IPS-18c (cell line): ENCODE data around the gene NME3.
A peak's percentile ranks its signal among the peaks of the same experiment; 100 is the strongest.

Experiments used
- H3K4me3 ChIP-seq: 2 replicates; pipeline ENCODE4 v1.7.0; 2013; ENCODE audit warnings: low read depth, mild to moderate bottlenecking, low read length, moderate library complexity; ENCODE audit not compliant: insufficient read depth
- H3K9me3 ChIP-seq: one replicate; pipeline ENCODE4 v1.6.1; 2013; ENCODE audit warnings: mild to moderate bottlenecking, low read length, moderate library complexity; ENCODE audit not compliant: control insufficient read depth, insufficient read depth

NME3 gene

GRCh38 chr16:1786242-1787055 lies 15.1 kb upstream of the NME3 start:
- no peak overlapping the region for H3K4me3 ChIP-seq
- peaks cover 4% of the 10 kb centered on the region for H3K9me3 ChIP-seq

DNA sequence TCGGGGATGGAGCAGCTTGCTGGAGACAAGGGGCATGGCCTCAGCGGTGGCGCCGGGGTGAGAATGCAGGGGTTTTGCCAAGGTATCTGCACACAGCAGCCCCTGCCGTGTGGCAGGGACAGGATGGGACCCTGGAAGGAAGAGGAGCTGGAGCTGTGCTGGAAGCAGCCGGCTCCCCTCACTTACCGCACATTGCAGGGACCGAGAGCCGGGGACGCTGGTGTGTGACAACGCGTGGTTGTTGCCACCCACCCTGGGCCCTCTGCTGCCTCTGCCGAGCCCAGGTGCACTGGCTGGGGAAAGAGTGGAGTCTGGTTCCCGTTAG lies 14.5 kb upstream of the NME3 start:
- H3K4me3 ChIP-seq = no peak overlapping the region
- H3K9me3 ChIP-seq = peaks cover 4% of the 10 kb centered on the region

DNA sequence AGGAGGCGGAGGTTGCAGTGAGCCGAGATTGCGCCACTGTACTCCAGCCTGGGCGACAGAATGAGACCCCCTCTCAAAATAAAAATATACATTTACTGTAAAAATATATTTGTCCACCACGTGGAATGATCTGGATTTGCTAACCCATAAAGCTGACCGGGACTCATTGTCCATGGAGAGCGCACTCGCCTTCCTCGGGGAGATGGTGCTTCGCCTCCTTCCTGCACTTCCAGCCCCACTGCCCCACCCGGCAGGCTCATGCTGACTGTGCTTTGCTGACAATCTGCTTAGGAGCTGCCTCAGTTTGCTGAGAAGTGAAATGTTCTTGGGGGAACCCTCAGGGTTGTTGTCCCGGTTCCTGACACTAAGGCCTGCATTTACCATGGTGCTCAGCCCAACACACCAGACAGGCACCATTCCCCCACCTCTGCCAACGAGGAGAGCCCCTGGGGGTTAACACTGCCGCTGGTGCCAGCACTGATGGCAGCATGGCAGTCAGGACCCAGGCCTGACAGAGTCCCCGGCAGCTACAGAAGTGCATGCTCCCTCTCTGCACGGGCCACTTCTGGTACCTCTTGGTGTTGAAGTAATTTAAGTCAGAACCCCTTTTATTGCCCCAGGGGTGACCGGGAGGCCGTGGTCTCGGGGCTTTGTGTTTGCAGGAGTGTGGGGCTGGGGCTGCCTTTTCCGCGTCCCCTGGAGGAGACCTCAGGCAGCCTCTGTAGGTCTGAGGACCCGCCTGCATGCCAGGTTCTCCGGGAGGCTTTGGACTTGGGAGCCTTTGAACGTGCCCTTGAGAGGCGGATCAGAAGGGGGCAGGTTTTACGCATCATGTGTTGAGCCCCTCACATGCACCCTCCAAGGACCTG lies 13.9 kb upstream of the NME3 start:
- Histone ChIP-seq H3K9me3 (peaks cover 4% of the 10 kb centered on the region), H3K4me3 (no peak overlapping the region)

GRCh38 chr16:1782408-1783264 lies 11.3 kb upstream of the NME3 start, which contains the start of the genes NUBP2 and SPSB3:
Gene NUBP2, plus strand, starts transcription at chr16:1782960. Its CDS starts 61 bp downstream, at chr16:1783021.
Gene SPSB3, minus strand, starts transcription at chr16:1782571. Its CDS starts 1,088 bp downstream, at chr16:1781483.
- Histone ChIP-seq H3K4me3 (peak within 1 kb of the TSS; percentile 80), H3K9me3 (peaks cover 4% of the 10 kb centered on the region)

DNA sequence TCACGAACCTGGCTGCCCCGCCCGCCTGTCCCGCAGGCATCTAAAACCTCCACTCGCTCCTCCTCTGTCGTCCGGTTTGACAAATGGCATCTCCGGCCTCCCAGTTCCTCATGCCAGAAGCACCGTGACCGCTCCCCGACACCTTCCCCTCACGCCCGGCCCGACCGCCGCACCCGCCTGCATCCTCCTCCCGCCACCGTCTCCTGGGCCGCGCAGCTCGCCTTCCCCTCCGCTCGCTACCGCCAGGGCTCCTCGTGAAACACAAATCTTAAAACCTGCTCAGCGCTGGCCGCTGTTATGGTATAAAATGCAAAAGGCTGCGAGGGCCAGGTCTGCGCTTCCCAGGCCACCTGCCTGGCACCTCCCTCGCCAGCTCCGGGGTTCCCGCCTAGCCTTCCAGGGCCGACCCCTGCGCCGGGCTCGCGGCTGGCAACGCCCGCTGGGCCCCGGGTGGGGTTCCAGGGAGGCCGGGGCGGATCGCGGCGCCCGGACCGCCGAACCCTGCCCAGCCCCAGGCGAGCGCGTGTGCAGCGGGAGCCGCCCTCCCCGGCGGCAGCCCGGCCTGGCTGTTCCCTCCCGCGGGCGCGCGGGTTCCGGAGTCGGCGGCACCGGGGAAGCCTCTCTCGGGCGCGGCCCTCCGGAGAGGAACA lies 10.5 kb upstream of the NME3 start:
- H3K4me3 ChIP-seq = peak overlapping the region; percentile 74
- peaks cover 4% of the 10 kb centered on the region for H3K9me3 ChIP-seq

- H3K4me3 ChIP-seq = peak overlapping the region; percentile 74
- H3K9me3 ChIP-seq = peaks cover 4% of the 10 kb centered on the region
Observed at GRCh38 chr16:1781254-1781653, 9.9 kb upstream of the NME3 start.

DNA sequence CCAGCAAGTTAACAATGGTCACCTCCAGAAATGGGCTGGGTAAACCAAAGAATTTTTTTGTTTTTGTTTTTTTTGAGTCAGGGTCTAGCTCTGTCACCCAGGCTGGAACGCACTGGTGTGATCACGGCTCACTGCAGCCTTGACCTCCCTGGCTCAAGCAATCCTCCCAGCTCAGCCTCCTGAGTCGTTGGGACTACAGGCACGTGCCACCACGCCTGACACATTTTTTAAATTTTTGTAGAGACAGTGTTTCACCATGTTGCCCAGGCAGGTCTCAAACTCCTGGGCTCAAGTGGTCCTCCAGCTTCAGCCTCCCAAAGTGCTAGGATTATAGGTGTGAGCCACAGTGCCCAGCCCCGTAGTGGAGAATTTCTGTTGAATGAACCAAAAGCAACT lies 9.3 kb upstream of the NME3 start:
- Histone ChIP-seq H3K4me3 (no peak overlapping the region), H3K9me3 (peaks cover 4% of the 10 kb centered on the region)

GRCh38 chr16:1779741-1780676 lies 8.7 kb upstream of the NME3 start:
- Histone ChIP-seq H3K9me3 (peaks cover 4% of the 10 kb centered on the region), H3K4me3 (no peak overlapping the region)

DNA sequence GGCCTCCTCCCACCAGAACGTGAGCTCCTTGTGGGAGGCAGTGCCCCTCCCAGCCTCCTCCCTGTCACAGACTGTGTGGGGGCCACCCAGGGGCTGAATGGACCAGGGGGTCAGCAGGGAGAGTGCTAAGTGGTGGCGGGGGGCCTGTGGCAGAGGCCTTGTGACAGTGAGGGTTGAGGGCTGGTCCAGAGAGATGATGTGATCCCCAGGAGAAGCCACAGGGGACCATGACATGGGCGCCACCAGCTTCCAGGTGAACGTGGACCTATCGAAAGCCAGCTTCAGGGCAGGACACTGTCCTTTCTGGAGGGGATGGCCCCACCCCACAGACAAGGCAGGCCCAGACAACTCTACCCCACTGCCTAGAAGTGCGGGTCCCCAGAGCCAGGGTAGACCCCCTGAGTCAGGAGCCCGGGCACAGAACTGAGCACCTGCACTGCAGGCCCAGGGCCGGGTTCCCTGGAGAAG lies 7.9 kb upstream of the NME3 start:
- no peak overlapping the region for H3K4me3 ChIP-seq
- H3K9me3 ChIP-seq = peaks cover 4% of the 10 kb centered on the region

- H3K9me3 ChIP-seq = peaks cover 4% of the 10 kb centered on the region
- H3K4me3 ChIP-seq = no peak overlapping the region
Observed at GRCh38 chr16:1778200-1779179, 7.1 kb upstream of the NME3 start.

DNA sequence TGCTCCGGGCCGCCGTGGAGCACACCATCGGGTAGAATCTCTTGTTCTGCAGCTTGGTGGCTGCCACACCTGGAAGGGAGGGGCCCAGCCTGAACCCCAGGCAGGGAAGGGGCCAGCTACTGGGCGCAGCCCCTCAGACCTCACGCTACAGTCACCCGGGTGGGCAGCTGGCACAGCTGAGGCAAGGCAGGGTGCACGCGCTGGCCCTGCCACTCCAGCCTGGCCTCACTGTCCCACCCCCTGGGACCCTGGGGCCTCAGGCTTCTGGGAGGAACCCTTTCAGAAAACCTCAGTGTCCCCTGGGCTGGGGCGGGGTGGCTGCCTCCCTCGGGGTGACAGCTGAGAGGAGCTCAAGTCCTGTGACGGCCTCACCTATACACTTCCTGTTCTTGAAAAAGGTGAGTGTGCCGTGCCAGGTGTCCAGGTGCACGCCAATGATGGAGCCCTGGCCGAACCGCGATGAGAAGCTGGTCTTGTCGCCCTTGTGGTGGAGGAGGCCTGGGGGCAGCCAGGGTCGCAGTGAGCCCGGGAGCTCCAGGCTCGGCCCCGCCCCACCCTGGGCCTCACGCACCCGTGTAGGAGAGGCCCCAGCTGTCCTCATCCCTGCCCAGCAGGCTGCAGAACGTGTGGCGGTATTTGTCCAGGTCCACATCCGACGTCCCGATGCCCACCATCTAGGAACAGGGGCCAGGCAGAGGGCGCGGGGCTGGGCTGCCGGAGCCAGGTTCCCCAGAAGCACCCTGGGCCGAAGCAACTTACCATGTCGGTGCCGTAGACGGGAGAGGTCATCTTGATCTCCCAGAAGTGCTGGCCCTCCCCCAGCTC lies 6.2 kb upstream of the NME3 start:
- no peaks in the 10 kb centered on the region for H3K9me3 ChIP-seq
- H3K4me3 ChIP-seq = no peak overlapping the region

GRCh38 chr16:1776991-1777374 lies 5.6 kb upstream of the NME3 start:
- no peak overlapping the region for H3K4me3 ChIP-seq

GRCh38 chr16:1776672-1776955 lies 5.3 kb upstream of the NME3 start:
- H3K9me3 ChIP-seq = no peaks in the 10 kb centered on the region
- no peak overlapping the region for H3K4me3 ChIP-seq

More at GRCh38 chr16:1776991-1777374, 5.6 kb upstream of the NME3 start:
- H3K9me3 ChIP-seq = no peaks in the 10 kb centered on the region
